Activated naive CD4-positive, alpha-beta T cell treated with anti-CD3 and anti-CD28 coated beads, Interleukin-2, amount 50 U/mL, for 24 hours (primary cell): ENCODE measurements around the gene MAST4.

ENCODE experiments used
- H3K27ac Mint-ChIP-seq: one replicate; pipeline ENCODE4 v1.8.0; 2021; ENCODE audit warnings: mild to moderate bottlenecking, mixed read lengths
- H3K27me3 Mint-ChIP-seq: one replicate; pipeline ENCODE4 v1.8.0; 2021; ENCODE audit warnings: mixed read lengths
- H3K36me3 Mint-ChIP-seq: one replicate; pipeline ENCODE4 v1.8.0; 2021; ENCODE audit warnings: mixed read lengths
- H3K4me1 Mint-ChIP-seq: one replicate; pipeline ENCODE4 v1.8.0; 2021; ENCODE audit warnings: mixed read lengths
- H3K4me3 Mint-ChIP-seq: one replicate; pipeline ENCODE4 v1.8.0; 2021; ENCODE audit warnings: mild to moderate bottlenecking, mixed read lengths
- H3K9me3 Mint-ChIP-seq: one replicate; pipeline ENCODE4 v1.8.0; 2021; ENCODE audit warnings: mixed read lengths

Gene MAST4

GRCh38 chr5:67187006-67187715 lies 591.0 kb downstream of the MAST4 start:
- Mint-ChIP-seq H3K4me1 (peaks cover 64% of the 10 kb centered on the region), H3K9me3 (no peaks in the 10 kb centered on the region)

GRCh38 chr5:67188274-67189078 lies 592.3 kb downstream of the MAST4 start:
- Mint-ChIP-seq H3K4me3 (no peak overlapping the region), H3K27ac (peak overlapping the region; percentile 41), H3K4me1 (peaks cover 55% of the 10 kb centered on the region), H3K36me3 (peaks cover 2% of the 10 kb centered on the region), H3K27me3 (peaks cover 1% of the 10 kb centered on the region), H3K9me3 (no peaks in the 10 kb centered on the region)

More at GRCh38 chr5:67187006-67187715, 591.0 kb downstream of the MAST4 start:
- Mint-ChIP-seq H3K27me3 (peaks cover 1% of the 10 kb centered on the region), H3K36me3 (peaks cover 2% of the 10 kb centered on the region), H3K27ac (peak overlapping the region; percentile 52), H3K4me3 (peak overlapping the region; percentile 23)

- Mint-ChIP-seq H3K36me3 (peaks cover 2% of the 10 kb centered on the region), H3K27ac (no peak overlapping the region), H3K4me3 (no peak overlapping the region), H3K9me3 (no peaks in the 10 kb centered on the region), H3K27me3 (peaks cover 1% of the 10 kb centered on the region), H3K4me1 (peaks cover 55% of the 10 kb centered on the region)
Observed at GRCh38 chr5:67189079-67189354, 592.8 kb downstream of the MAST4 start.

DNA sequence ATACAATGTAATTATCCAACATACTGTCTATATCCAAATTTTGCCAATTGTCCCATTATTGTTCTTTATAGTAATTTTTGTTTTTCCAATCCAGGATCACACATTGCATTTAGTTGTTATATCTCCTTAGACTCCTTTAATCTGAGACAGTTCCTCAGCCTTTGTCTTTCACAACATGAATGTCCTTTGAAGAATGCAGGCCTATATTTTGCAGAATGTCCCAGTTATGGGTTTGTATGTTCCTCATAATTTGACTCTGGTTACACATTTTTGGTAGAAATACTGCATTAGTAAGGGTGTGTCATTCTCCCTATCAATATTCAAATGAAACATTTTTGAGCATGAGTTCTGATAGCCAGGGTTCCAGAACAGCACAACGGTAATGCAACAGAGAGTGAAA lies 593.7 kb downstream of the MAST4 start:
- H3K36me3 Mint-ChIP-seq: peaks cover 2% of the 10 kb centered on the region
- H3K27me3 Mint-ChIP-seq: peaks cover 1% of the 10 kb centered on the region
- H3K27ac Mint-ChIP-seq: no peak overlapping the region
- H3K4me1 Mint-ChIP-seq: peaks cover 62% of the 10 kb centered on the region
- H3K9me3 Mint-ChIP-seq: no peaks in the 10 kb centered on the region
- H3K4me3 Mint-ChIP-seq: no peak overlapping the region

GRCh38 chr5:67190410-67190809 lies 594.2 kb downstream of the MAST4 start:
- Mint-ChIP-seq H3K4me3 (no peak overlapping the region), H3K27ac (peak overlapping the region; percentile 12), H3K9me3 (no peaks in the 10 kb centered on the region), H3K36me3 (peaks cover 2% of the 10 kb centered on the region), H3K4me1 (peaks cover 58% of the 10 kb centered on the region), H3K27me3 (peaks cover 1% of the 10 kb centered on the region)

- Mint-ChIP-seq H3K4me1 (peaks cover 62% of the 10 kb centered on the region), H3K27me3 (peaks cover 1% of the 10 kb centered on the region), H3K36me3 (peaks cover 2% of the 10 kb centered on the region), H3K9me3 (no peaks in the 10 kb centered on the region), H3K27ac (peak overlapping the region; percentile 12), H3K4me3 (no peak overlapping the region)
Observed at GRCh38 chr5:67190861-67191260, 594.7 kb downstream of the MAST4 start.

GRCh38 chr5:67192719-67193438 lies 596.7 kb downstream of the MAST4 start:
- Mint-ChIP-seq H3K27ac (no peak overlapping the region), H3K27me3 (peaks cover 1% of the 10 kb centered on the region), H3K4me1 (peaks cover 53% of the 10 kb centered on the region), H3K4me3 (no peak overlapping the region), H3K36me3 (peaks cover 2% of the 10 kb centered on the region), H3K9me3 (no peaks in the 10 kb centered on the region)

- H3K4me3 Mint-ChIP-seq: no peak overlapping the region
- H3K36me3 Mint-ChIP-seq: peaks cover 2% of the 10 kb centered on the region
- H3K9me3 Mint-ChIP-seq: no peaks in the 10 kb centered on the region
- peaks cover 1% of the 10 kb centered on the region for H3K27me3 Mint-ChIP-seq
- H3K27ac Mint-ChIP-seq: no peak overlapping the region
- H3K4me1 Mint-ChIP-seq: peaks cover 49% of the 10 kb centered on the region
Observed at GRCh38 chr5:67193439-67193807, 597.2 kb downstream of the MAST4 start.

GRCh38 chr5:67194166-67194565 lies 598.0 kb downstream of the MAST4 start:
- Mint-ChIP-seq H3K27ac (no peak overlapping the region), H3K9me3 (no peaks in the 10 kb centered on the region), H3K27me3 (peaks cover 1% of the 10 kb centered on the region), H3K4me1 (peaks cover 49% of the 10 kb centered on the region), H3K36me3 (peaks cover 2% of the 10 kb centered on the region), H3K4me3 (no peak overlapping the region)

DNA sequence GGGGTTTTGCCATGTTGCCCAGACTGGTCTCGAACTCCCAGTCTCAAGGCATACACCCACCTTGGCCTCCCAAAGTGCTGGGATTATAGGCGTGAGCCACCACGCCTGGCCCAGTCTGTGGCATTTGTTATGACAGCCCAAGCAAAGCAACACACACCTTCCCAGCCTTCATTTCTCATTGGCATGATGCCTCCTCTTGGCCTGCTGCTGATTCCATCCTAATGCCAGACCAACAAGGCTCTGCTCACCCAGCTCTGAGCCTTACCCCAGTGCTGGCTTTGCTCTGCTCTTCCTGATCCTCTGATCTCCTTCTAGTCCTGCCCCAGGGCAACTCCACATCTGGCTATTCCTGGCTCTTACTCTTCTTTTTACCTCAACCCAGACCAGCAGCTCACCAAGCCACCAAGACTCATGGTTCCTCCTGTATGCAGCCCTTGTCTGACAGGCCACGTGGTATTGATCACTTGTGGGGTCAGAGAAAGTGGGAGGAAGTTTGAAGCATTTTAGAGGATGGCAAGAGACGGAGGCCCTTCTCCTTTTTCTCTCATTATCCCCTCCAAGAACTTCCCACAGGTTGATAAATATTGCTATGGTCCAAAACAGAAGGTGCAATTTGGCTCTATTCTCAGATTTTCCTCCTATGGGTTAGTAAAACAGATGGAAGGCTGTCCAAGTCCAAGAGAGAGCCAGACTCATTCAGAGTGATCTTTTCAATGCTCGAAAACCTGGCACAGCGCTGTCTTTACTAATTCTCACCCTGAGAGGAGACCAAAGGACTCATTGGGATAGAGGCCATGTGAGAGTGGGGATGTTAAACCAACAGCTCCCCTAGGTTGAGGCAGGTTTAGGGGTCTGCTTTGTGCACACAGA lies 599.4 kb downstream of the MAST4 start:
- Mint-ChIP-seq H3K36me3 (peaks cover 5% of the 10 kb centered on the region), H3K27ac (no peak overlapping the region), H3K9me3 (no peaks in the 10 kb centered on the region), H3K27me3 (peaks cover 1% of the 10 kb centered on the region), H3K4me1 (peaks cover 49% of the 10 kb centered on the region), H3K4me3 (no peak overlapping the region)

GRCh38 chr5:67196537-67197059 lies 600.4 kb downstream of the MAST4 start, which contains the start of gene CD180:
Gene CD180, minus strand, starts transcription at chr5:67196799. Its CDS starts 158 bp downstream, at chr5:67196641.
- Mint-ChIP-seq H3K27me3 (no peaks in the 10 kb centered on the region), H3K4me1 (peaks cover 55% of the 10 kb centered on the region), H3K9me3 (no peaks in the 10 kb centered on the region), H3K27ac (no peak within 1 kb of the TSS), H3K36me3 (peaks cover 7% of the 10 kb centered on the region), H3K4me3 (no peak within 1 kb of the TSS)

DNA sequence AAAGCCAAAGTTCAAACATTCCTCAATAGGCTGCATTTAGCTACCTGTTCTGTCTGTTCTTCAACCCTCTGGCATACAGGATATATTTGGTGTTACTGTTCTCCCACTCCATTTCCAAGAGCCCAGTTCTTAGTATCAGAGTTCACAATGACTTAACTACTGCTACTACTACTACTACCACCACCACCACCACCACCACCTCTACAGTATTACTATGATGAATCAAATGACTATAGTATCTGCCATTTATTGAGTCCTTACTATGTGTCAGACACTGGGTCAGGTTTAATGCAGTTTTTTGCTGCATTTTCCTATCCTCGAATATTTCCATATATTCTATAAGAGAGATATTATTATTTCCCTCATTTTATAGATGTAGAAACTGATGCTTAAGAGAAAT lies 601.3 kb downstream of the MAST4 start:
- H3K27me3 Mint-ChIP-seq: no peaks in the 10 kb centered on the region
- peaks cover 60% of the 10 kb centered on the region for H3K4me1 Mint-ChIP-seq
- no peak overlapping the region for H3K4me3 Mint-ChIP-seq

GRCh38 chr5:67198917-67199316 lies 602.7 kb downstream of the MAST4 start:
- no peak overlapping the region for H3K4me3 Mint-ChIP-seq
- H3K27ac Mint-ChIP-seq: no peak overlapping the region

More for the DNA sequence above, 601.3 kb downstream of the MAST4 start:
- no peak overlapping the region for H3K27ac Mint-ChIP-seq
- no peaks in the 10 kb centered on the region for H3K9me3 Mint-ChIP-seq
- peaks cover 7% of the 10 kb centered on the region for H3K36me3 Mint-ChIP-seq

DNA sequence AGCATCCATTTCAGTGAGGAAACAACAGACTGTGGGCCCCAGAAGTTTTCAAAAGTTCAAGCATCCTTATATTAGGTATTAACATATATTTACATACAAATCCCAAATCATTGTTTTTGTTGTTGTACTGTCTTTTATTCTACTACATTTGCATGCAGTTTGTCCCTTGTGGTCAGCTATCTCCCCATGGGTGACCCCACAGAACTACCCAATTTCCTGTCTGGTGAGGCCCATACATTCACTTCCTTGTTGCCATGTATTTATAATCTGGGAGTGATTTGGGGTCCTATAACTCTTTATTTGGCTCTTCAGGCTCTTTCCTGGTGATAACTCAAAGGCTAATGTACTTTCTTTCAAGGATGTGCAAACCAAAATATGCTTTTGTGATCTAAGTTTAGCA lies 603.7 kb downstream of the MAST4 start:
- H3K4me3 Mint-ChIP-seq: no peak overlapping the region
- peaks cover 76% of the 10 kb centered on the region for H3K4me1 Mint-ChIP-seq
- peak overlapping the region; percentile 46 for H3K27ac Mint-ChIP-seq
- peaks cover 7% of the 10 kb centered on the region for H3K36me3 Mint-ChIP-seq
- no peaks in the 10 kb centered on the region for H3K27me3 Mint-ChIP-seq
- no peaks in the 10 kb centered on the region for H3K9me3 Mint-ChIP-seq

More at GRCh38 chr5:67198917-67199316, 602.7 kb downstream of the MAST4 start:
- Mint-ChIP-seq H3K36me3 (peaks cover 7% of the 10 kb centered on the region), H3K4me1 (peaks cover 72% of the 10 kb centered on the region), H3K9me3 (no peaks in the 10 kb centered on the region), H3K27me3 (no peaks in the 10 kb centered on the region)
